ENCODE measurements around the gene ERO1A. TPM values are rescaled to one million over a fixed set of nuclear protein-coding genes. Genes with fewer than 3 reads are reported as not detected.

ERO1A gene
- total and polyA plus RNA-seq, 9 of the 15 experiments (the other 6 are each of a cell fraction or from before 2014, with no cell fraction given): 11.0 to 46.2 (median 27.6) TPM

DNA sequence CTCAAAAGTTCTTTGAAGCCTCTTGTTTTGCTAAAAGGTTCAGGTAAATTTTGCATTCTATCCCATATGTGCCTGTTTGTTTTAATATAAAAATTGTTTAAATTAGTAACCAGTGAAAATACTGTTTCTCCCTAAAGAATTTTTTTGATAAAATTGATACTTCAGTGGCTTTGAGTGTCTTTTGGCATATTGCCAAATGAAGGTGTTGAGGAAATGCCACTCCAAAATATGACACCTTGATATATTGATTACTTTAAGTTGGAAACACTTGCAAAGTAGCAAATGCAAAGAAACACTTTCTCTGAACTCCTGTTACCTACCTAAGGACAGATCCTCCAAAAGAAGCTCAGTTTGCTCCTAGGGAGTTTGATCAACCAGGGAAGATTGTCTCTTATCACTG lies 43.1 kb upstream of the ERO1A start:
- intact Hi-C loops (cut with micrococcal nuclease): no loop called here
- Histone ChIP-seq H2AFZ (ENCODE audit: low read depth, low read length) (no peak overlapping the region), H3K4me2 (ENCODE audit: insufficient read depth, low read length) (no peak overlapping the region; the same call in 1 of the 2 replicates), H4K20me1 (replicated peaks; ENCODE audit: control insufficient read depth, insufficient read depth, low read length) (no peaks in the 10 kb centered on the region), H3K9ac (ENCODE audit: insufficient read depth in 1 of 2, low read depth in 2 of 2, low read length in 2 of 2) (no peak overlapping the region), H3K79me2 (ENCODE audit: control insufficient read depth, insufficient read depth, low read length) (peaks cover 83% of the 10 kb centered on the region), H3K4me1 (replicated peaks in 1 of 2; ENCODE audit: control insufficient read depth in 2 of 2, insufficient read depth in 2 of 2, low read length in 2 of 2) (peaks cover 3 to 8% of the 10 kb centered on the region in 2 experiments; a peak in 4 of 5 replicates), H3K9me1 (ENCODE audit: control insufficient read depth, insufficient read depth, low read length) (no peaks in the 10 kb centered on the region), H3K27me3 (ENCODE audit: control insufficient read depth in 2 of 2, insufficient read depth in 2 of 2, low read length in 2 of 2) (no peaks in the 10 kb centered on the region), H3K36me3 (ENCODE audit: control insufficient read depth, insufficient read depth, low read length) (peaks cover 17% of the 10 kb centered on the region; the same call in 1 of the 3 replicates), H3K27ac (ENCODE audit: extremely low read depth, low read depth, low read length) (no peak overlapping the region), H3K9me3 (replicated peaks; ENCODE audit: control insufficient read depth, insufficient read depth, low read depth, low read length) (no peaks in the 10 kb centered on the region), H3K4me3 (no peak overlapping the region)
- BruUV-seq (replicated peaks): no TSS peak
- CTCF ChIA-PET (ENCODE audit: low intra/inter-chr PET ratio): no interaction called here
- FAIRE-seq (no peak), ATAC-seq (no peak), DNase-seq (ENCODE audit: extremely low read depth in 1 of 4, low spot score in 3 of 4) (peak in 2 of 4 experiments; percentile 4 to 5)
- POLR2A ChIA-PET: no interaction called here
- TF ChIP-seq, protein P1, sequence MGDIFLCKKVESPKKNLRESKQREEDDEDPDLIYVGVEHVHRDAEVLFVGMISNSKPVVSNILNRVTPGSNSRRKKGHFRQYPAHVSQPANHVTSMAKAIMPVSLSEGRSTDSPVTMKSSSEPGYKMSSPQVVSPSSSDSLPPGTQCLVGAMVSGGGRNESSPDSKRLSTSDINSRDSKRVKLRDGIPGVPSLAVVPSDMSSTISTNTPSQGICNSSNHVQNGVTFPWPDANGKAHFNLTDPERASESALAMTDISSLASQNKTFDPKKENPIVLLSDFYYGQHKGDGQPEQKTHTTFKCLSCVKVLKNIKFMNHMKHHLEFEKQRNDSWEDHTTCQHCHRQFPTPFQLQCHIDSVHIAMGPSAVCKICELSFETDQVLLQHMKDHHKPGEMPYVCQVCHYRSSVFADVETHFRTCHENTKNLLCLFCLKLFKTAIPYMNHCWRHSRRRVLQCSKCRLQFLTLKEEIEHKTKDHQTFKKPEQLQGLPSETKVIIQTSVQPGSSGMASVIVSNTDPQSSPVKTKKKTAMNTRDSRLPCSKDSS (IDR thresholded peaks at IDR 0.05; ENCODE audit: low read depth, partially characterized antibody): no peak
- TF ChIP-seq TCFL5 (CRISPR knock-in tag; conservative IDR thresholded peaks at IDR 0.05): no peak
- TF ChIP-seq, protein P2, sequence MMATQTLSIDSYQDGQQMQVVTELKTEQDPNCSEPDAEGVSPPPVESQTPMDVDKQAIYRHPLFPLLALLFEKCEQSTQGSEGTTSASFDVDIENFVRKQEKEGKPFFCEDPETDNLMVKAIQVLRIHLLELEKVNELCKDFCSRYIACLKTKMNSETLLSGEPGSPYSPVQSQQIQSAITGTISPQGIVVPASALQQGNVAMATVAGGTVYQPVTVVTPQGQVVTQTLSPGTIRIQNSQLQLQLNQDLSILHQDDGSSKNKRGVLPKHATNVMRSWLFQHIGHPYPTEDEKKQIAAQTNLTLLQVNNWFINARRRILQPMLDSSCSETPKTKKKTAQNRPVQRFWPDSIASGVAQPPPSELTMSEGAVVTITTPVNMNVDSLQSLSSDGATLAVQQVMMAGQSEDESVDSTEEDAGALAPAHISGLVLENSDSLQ (IDR thresholded peaks at IDR 0.05): 0 out of 2 replicates have a peak, but pooled peaks have one; percentile 12
- TF ChIP-seq ZNF561 (CRISPR knock-in tag; conservative IDR thresholded peaks at IDR 0.05): no peak
- no peak for TF ChIP-seq ELF1 (tag; IDR thresholded peaks at IDR 0.05)
- TF ChIP-seq NFIX (CRISPR knock-in tag; IDR thresholded peaks at IDR 0.05; ENCODE audit: low read depth): peak; percentile 97
- TF ChIP-seq NFIC (IDR thresholded peaks at IDR 0.05): peak; percentile 98
- TF ChIP-seq, protein P3, sequence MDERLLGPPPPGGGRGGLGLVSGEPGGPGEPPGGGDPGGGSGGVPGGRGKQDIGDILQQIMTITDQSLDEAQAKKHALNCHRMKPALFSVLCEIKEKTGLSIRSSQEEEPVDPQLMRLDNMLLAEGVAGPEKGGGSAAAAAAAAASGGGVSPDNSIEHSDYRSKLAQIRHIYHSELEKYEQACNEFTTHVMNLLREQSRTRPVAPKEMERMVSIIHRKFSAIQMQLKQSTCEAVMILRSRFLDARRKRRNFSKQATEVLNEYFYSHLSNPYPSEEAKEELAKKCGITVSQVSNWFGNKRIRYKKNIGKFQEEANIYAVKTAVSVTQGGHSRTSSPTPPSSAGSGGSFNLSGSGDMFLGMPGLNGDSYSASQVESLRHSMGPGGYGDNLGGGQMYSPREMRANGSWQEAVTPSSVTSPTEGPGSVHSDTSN (CRISPR knock-in tag; IDR thresholded peaks at IDR 0.05; ENCODE audit: low read depth): no peak
- TF ChIP-seq, protein P3 (tag; conservative IDR thresholded peaks at IDR 0.05; ENCODE audit: low read depth): 0 out of 2 replicates have a peak, but pooled peaks have one; percentile 24
- peak; percentile 11; the same call in 1 of the 2 replicates for TF ChIP-seq SOX6 (IDR thresholded peaks at IDR 0.05)
- in situ Hi-C loops (cut with MboI): no loop called here

Data from K562 (cell line).